GM19193 (cell line): ENCODE data around the gene IFT57.

Experiments used
- POLR2A ChIP-seq: IDR thresholded peaks from 4 replicates; pipeline ENCODE4 v1.6.1; 2011; ENCODE audit not compliant: insufficient read depth, insufficient read length; ENCODE audit errors: extremely low read depth

The IFT57 gene

GRCh38 chr3:108223928-108224327 is 1.7 kb upstream of the IFT57 start:
- TF ChIP-seq POLR2A = no peak

- TF ChIP-seq POLR2A = no peak
These were observed 785 bp upstream of the IFT57 start for GRCh38 chr3:108222853-108223565.

- no peak for TF ChIP-seq POLR2A
These were observed 831 bp downstream of the IFT57 start for GRCh38 chr3:108221393-108221792.

GRCh38 chr3:108219336-108219735 is 2.9 kb downstream of the IFT57 start:
- TF ChIP-seq POLR2A = no peak

GRCh38 chr3:108218811-108219210 is 3.4 kb downstream of the IFT57 start:
- no peak for TF ChIP-seq POLR2A

GRCh38 chr3:108215871-108216270 is 6.4 kb downstream of the IFT57 start:
- no peak for TF ChIP-seq POLR2A

GRCh38 chr3:108209579-108209978 is 12.6 kb downstream of the IFT57 start:
- no peak for TF ChIP-seq POLR2A

- TF ChIP-seq POLR2A = no peak
These were observed 13.4 kb downstream of the IFT57 start for GRCh38 chr3:108208831-108209230.

- no peak for TF ChIP-seq POLR2A
These were observed 19.4 kb downstream of the IFT57 start for GRCh38 chr3:108202834-108203233.

- TF ChIP-seq POLR2A = no peak
These were observed 20.1 kb downstream of the IFT57 start for GRCh38 chr3:108202080-108202479.

GRCh38 chr3:108201258-108201657 is 21.0 kb downstream of the IFT57 start:
- TF ChIP-seq POLR2A = no peak

GRCh38 chr3:108200578-108200977 is 21.6 kb downstream of the IFT57 start:
- no peak for TF ChIP-seq POLR2A

GRCh38 chr3:108200024-108200423 is 22.2 kb downstream of the IFT57 start:
- TF ChIP-seq POLR2A = no peak

GRCh38 chr3:108191394-108191793 is 30.8 kb downstream of the IFT57 start:
- TF ChIP-seq POLR2A = no peak

- no peak for TF ChIP-seq POLR2A
These were observed 31.9 kb downstream of the IFT57 start for GRCh38 chr3:108190346-108190745.

- TF ChIP-seq POLR2A = no peak
These were observed 32.8 kb downstream of the IFT57 start for GRCh38 chr3:108189440-108189839.

- TF ChIP-seq POLR2A = no peak
These were observed 36.7 kb downstream of the IFT57 start for GRCh38 chr3:108185536-108185935.
